Stimulated activated CD8-positive, alpha-beta memory T cell treated with anti-CD3 and anti-CD28 coated beads, Interleukin-15, amount 100 ng/mL, for 24 hours (primary cell): ENCODE measurements around the gene CTSE.

Source experiments
- DNase-seq: peaks from one replicate; pipeline ENCODE4 v3.0.0-alpha.2; 2020; ENCODE audit warnings: low read depth

CTSE gene

DNA sequence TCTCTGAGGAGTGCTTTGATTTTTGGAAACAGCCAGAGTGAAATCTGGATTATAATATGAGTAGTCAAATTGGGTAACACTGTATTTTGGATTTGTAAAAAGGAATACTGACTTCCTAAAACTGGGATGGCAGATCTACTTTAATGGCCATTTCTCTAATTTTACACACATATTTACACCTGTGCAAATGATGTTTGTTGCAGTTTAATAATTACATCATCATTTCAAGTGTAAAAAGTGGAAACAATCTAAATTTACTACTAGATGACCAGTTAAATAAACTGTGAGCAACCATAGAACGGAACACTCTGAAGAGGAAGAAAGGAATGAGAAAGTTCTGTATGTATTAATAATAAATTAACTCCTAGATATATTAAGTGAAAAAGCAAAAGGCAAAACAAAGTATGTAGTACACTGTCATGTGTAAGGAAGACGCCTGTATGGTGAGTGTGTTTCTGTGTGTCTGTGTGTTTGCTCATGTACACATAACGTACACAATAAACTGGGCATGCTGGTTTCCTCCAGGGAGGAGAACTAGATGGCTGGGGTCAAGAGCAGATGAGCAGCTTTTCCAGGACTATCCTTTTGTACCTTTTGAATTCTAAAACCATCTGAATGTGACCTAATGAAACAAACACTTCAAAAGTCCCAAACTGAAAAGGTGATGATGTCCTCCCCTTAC is 26.4 kb upstream of the CTSE start:
- DNase-seq = no peak

- no peak for DNase-seq
These were observed 25.6 kb upstream of the CTSE start for GRCh38 chr1:206049293-206049692.

DNA sequence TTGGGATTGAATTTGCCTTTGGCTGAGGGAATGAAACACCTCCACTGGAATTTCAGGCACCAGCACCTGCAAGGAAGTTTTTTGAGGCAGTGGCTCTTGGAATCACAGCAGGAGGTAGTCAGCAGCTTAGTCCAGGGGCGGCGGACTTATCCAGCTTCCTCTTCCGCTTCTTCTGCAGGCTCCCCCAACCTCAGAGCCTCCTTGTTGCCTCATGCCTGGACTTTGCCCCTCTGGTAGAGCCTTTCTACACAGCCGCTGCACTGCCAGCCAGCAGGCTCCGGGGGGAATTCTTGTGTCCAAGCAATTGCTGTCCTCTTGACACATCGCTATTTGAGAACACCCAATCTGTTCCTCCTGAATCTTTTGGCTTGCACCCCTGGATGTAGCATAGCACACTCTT is 24.9 kb upstream of the CTSE start:
- no peak for DNase-seq

DNA sequence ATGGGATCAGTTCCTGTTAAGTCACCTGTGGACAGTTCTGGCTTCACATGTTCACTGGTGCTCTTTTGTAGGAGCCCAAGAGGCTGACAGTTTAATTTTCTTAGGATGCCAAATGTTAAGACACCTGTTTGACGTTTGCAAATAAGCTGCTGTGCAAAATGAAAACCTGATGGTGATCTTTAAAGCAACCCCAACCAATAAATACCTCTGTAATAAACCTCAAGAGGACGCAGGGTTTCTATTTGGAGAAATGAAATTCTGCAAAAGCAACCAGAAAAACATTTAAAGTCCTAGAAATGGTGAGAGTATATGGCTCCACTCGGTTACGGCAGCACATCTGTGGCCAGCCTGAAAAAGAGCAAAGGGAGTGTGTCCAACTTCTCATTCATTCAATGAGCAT is 23.6 kb upstream of the CTSE start:
- DNase-seq = no peak

- DNase-seq = no peak
These were observed 17.9 kb upstream of the CTSE start for GRCh38 chr1:206041640-206042039.

DNA sequence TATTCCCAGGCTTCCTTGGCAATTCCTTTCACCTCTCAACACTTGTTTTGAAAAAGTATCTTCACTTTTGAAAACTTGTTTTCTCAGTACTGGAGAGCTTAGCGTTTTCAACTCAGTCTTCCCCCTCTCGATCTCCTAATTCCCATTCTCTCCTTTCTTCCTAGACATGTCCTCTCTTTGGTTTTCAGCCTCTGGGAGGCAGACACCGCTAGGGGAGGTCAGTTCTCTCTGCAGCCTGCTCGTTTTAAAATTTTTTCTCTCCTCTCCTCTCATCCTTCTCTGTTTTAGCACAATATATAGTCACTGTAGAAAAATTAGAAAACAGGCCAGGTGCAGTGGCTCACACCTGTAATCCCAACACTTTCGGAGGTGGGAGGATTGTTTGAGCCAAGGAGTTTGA is 16.6 kb upstream of the CTSE start:
- no peak for DNase-seq

DNA sequence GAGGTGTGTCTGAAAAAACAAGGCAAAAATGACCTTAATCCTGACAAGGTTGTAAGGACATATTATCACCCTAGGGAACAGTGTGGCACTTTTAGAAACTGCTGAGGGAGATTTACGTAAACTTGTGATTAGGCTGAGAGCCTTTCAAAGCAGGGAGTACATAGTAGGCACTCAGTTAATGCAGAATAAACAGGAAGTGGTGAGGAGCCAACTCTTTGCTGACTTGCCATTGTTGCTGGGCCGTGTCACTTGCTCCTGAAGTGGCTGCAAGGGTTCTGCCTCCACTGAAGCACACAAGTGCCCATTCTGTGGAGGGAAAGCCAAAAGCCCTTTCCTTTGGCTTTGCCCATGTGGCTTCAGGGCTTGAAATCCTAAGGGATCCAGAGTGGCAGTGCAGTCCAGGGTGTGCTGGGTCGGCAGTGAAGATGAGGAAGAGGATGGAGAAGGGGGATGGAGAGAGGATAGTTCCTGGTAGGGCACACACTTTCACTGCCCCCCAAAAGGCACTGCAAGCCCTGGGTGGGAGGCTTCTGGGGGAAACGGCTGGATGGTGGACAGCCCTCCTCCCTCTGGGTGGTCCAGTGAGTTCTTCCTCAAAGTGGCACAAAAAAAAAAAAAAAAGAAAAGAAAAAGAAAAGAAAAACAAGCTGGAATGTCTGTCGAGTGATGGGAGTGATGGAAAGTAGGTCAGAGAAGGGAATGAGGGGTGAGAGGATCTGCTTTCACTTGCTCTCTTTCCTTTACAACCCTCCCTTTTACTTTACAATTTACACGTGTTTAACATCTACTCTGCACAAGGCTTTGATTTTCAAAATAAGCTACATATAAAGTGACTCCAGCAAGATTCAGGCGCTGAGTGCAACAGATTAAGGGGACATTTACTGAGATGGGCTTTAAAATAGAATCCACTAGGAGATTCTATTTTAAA is 15.6 kb upstream of the CTSE start:
- DNase-seq = no peak

DNA sequence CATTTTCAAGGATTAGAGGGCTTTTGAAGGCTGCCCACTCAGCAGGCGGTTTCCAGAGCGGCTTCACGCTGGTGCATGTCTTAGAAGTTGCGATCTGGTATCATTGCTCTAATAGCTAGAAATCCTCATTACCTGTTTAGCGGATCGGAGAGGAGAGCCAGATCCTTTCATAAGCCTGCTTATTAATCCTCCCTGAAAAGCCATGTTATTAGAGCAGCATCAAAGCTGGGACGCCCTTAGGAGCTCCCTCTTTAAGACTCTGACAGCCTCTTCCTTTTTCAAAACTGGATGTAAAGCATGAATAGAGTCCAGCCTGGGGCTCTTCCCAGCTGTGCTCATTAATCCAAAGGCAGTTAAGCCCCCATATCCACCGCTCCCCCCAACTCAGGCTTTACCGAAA is 13.9 kb upstream of the CTSE start:
- DNase-seq = no peak

DNA sequence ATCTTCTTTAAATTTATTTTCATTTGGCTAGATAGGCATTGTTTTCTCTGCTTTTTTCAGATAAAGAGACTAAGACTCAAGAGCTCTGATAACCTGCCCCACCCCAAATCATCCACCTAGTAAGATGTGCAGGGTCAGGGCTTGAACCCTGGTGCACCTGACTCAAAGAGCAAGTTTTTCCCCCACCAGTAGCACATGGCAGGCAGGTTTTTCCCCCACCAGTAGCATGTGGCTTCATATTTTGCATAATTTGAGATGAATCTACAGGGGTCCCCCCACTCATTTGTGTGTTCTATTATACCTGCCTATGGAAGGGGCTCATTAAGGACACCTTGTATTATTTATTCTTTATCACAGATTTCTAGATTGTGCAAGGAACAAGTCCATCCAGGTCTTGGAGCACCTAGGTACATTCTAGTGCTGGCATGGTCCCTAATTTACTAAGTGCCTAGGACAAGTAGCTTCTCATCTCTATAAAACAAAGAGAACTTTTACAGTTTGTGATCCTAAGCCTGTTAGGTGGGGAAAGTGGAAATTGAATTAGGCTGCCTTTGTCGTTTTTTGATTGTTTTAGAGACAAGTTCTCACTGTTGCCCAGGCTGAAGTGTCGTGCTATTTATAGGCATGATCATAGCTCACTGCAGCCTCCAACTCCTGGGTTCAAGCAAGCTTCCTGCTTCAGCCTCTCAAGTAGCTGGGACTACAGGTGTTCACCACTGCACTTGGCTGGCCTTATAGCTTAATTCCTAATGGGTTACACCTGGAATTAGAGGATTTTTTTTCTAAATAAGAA is 13.2 kb upstream of the CTSE start:
- no peak for DNase-seq

GRCh38 chr1:206035027-206035426 is 11.3 kb upstream of the CTSE start:
- no peak for DNase-seq

GRCh38 chr1:206032380-206033140 is 8.9 kb upstream of the CTSE start:
- DNase-seq = no peak

- DNase-seq = peak; percentile 28
These were observed 7.0 kb upstream of the CTSE start for GRCh38 chr1:206030714-206031113.

DNA sequence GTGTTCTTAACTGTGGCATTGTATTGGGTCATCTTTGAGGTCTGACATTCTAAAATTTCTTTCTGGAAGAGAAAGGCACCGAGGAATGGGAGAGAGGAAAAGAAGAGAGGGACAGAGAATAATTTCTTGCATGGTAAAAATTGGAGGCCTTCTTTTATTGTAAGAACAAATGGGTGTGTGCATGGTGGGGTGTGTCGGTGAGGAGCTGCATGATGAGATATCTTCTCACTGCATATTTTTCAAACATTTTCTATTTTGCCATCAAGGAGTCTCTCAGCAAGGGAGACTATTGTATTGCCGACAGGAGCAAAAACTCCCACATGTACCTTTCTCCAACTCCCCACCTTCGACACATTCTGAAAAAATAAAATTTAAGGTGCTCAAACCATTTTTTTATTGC is 6.5 kb upstream of the CTSE start:
- DNase-seq = no peak

DNA sequence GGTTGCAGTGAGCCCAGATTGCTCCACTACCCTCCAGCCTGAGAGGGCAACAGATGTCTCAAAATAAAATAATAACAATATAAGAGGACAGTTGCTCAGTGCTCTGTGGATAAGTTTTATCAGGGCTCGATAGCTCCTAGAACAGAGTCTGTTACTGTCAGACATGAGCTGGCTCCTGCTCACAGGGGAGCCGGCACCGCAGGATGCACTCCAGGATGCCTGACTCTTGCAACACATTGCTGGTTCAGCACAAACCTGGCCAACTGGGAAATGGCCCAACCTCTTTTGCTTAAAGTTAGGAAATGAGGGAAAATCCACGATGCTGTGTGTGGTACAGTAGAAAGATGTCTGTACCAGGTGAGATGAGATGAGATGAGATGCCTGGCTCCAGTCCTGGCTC is 5.8 kb upstream of the CTSE start:
- no peak for DNase-seq

DNA sequence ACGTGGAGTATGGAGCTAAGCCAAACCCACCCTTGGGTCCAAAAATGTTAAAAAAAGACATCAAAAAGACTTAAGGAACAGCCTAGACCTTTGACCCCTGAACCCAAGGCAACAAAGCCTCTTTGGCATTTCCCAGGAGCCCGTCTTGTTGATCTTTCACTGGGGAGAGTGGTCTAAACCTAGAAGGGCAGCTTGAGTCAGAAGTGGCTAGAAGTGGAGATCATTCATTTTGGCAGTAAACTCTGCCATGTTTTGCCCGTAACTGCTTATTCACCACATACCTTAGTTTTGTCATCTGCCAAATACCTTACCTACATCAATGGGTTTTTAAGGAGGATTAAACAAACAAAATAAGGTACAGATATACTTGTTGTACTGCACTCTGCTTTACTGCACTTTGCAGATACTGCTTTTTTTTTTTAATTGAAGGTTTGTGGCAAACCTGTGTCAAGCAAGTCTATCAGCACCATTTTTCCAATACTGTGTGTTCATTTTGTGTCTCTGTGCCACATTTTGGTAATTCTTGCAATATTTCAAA is 1.7 kb upstream of the CTSE start:
- DNase-seq = no peak

GRCh38 chr1:206022766-206023165 is 929 bp downstream of the CTSE start:
- DNase-seq = no peak

DNA sequence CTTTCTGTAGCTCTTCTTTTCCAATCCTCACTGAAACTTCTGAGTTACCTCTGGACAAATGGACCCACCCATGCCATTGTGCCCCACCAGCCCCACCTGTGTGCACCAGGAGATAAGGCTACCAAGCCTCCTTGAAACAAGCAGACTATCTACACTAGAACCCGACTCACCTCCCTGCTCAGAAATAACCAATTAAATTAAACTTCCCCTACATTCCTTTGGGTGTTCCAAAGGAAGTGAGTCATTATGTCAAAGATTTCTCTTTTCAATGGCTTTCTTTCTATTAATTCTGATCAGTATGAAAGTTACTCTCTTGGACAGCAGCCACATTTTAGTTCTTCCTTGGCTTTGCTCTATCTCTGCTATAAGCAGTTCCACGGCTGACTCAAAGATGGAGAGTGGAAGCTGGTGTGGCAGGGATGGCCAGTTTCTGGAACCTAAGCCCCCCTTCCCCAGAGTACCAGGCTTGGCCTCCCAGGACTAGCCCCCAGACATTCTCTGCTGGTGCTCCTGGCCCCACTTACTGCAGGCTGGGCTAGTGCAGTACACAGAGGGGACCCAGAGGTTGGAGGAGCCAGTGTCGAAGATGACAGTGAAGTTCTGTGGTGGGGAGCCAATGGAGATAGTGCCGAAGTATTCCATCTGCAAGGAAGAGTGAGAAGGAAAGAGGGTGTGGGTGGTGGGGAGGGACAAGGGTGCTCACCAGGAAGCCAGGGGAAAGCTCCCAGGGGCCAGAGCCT is 1.9 kb downstream of the CTSE start:
- no peak for DNase-seq

DNA sequence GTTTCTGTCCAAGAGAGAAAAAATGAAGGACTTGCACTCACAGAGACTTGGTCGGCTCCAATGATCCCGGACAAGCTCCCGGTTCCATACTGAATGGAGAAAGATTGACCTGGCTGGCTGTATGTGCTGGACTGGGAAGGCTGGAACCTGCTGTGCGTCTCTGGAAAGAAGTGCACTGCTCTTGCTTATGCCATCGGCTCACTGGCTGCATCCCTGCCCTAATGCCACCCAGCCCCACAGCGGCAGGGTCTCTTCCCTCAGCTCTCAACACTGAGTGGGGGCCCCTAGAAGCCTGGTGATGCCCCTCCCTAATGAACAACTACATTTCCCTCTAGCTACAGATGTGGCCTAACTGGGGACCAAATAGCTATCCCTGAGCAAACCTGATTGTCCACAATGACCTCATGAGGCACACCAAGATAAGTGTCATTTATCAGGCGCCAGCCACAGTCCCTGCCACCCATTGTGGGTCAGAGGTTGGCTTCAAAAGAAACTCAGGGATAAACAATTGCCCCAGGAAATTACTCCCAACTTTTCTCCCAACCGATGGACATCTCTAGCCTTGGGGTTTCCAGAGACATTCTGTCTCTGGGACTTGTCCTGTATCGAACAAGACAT is 2.6 kb downstream of the CTSE start:
- no peak for DNase-seq

DNA sequence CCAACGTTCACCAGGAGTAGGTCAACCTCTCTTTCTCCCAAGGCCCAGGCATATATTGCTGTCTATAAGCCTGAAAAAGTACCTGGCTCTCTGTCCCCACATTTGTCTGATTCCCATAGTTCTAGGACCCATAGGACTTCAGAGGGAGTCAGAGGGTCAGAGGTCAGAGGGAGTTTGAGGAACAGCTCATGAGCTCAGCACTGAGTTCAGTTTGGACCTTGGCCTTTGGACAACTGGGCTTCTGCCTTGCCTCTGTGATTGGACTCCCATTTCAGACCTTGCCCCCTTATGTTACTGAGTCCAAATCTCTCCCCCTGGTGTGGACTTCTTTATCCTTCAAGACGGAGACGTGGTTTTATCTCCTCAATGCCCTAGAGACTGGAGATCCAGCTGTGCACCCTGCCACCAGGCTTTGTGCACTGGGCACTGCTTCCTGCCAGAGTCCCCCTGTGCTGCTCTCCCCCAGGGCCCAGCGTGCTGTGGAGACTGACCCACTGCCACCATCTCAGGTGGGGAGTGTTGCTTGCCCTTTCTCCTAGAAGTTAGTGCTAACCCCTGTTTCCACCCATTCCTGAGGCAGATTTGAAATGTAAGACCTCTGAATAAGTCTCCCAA is 3.2 kb downstream of the CTSE start:
- DNase-seq = no peak

- no peak for DNase-seq
These were observed 8.6 kb downstream of the CTSE start for GRCh38 chr1:206015071-206015470.
